Measurements from ENCODE around the gene PLCL2. TPM values are rescaled to one million over a fixed set of nuclear protein-coding genes. Genes with fewer than 3 reads are reported as not detected.

The PLCL2 gene
- polyA plus RNA-seq, 2 of the 4 experiments (the other 2 are of a cell fraction), result 2.1 to 3.0 TPM

- Histone ChIP-seq H3K27ac (no peak overlapping the region), H3K4me2 (no peak overlapping the region), H3K4me1 (no peaks in the 10 kb centered on the region), H3K4me3 (no peak overlapping the region), H3K9me3 (no peaks in the 10 kb centered on the region)
- ChIA-PET CTCF (no interaction called here), POLR2A (no interaction called here)
- FAIRE-seq (no peak), ATAC-seq (no peak), DNase-seq (ENCODE audit: low read depth in 1 of 2, low spot score in 1 of 2) (no peak)
- TF ChIP-seq CTCF (IDR thresholded peaks at IDR 0.05) (no peak), FOXS1 (CRISPR knock-in tag; IDR thresholded peaks at IDR 0.05) (no peak), FOSB (CRISPR knock-in tag; IDR thresholded peaks at IDR 0.05) (no peak), MAZ (IDR thresholded peaks at IDR 0.05; ENCODE audit: borderline replicate concordance, low read depth, low read length) (no peak), NFE2L2 (conservative IDR thresholded peaks at IDR 0.05; ENCODE audit: low read length) (no peak), SMC3 (IDR thresholded peaks at IDR 0.05) (no peak), KDM1A (IDR thresholded peaks at IDR 0.05; ENCODE audit: low read depth) (no peak), KDM5A (IDR thresholded peaks at IDR 0.05) (no peak), ESRRA (IDR thresholded peaks at IDR 0.05; ENCODE audit: borderline replicate concordance, low read length) (no peak), SREBF2 (IDR thresholded peaks at IDR 0.05) (no peak), USF2 (IDR thresholded peaks at IDR 0.05) (no peak), ZSCAN20 (CRISPR knock-in tag; IDR thresholded peaks at IDR 0.05) (no peak), HES2 (IDR thresholded peaks at IDR 0.05) (no peak), CEBPB (IDR thresholded peaks at IDR 0.05) (no peak), MAFK (IDR thresholded peaks at IDR 0.05; ENCODE audit: partially characterized antibody) (no peak), BHLHE40 (IDR thresholded peaks at IDR 0.05; ENCODE audit: low read depth, low read length) (no peak), CHD4 (IDR thresholded peaks at IDR 0.05; ENCODE audit: borderline replicate concordance) (no peak)
- TF ChIP-seq, protein P1, sequence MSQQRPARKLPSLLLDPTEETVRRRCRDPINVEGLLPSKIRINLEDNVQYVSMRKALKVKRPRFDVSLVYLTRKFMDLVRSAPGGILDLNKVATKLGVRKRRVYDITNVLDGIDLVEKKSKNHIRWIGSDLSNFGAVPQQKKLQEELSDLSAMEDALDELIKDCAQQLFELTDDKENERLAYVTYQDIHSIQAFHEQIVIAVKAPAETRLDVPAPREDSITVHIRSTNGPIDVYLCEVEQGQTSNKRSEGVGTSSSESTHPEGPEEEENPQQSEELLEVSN (IDR thresholded peaks at IDR 0.05; ENCODE audit: borderline replicate concordance, low read depth), result no peak
- TF ChIP-seq, protein P2, sequence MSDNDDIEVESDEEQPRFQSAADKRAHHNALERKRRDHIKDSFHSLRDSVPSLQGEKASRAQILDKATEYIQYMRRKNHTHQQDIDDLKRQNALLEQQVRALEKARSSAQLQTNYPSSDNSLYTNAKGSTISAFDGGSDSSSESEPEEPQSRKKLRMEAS (IDR thresholded peaks at IDR 0.05), result no peak
These were observed 250.9 kb downstream of the PLCL2 start for GRCh38 chr3:17135696-17136095.

- no peak overlapping the region for H3K4me2 ChIP-seq
- ChIA-PET CTCF (no interaction called here), POLR2A (no interaction called here)
- ATAC-seq (no peak), DNase-seq (ENCODE audit: low read depth in 1 of 2, low spot score in 1 of 2) (no peak), FAIRE-seq (no peak)
- no peak overlapping the region for H3K4me3 ChIP-seq
- no peaks in the 10 kb centered on the region for H3K9me3 ChIP-seq
- no peaks in the 10 kb centered on the region for H3K4me1 ChIP-seq
- no peak overlapping the region for H3K27ac ChIP-seq
- WGBS (ENCODE audit: missing lambda C conversion rate), result 87% methylated on average over 11 of the region's 11 CpGs
- TF ChIP-seq HOXB13 (CRISPR knock-in tag; IDR thresholded peaks at IDR 0.05; ENCODE audit: low read depth) (no peak), JUN (IDR thresholded peaks at IDR 0.05) (no peak), EHMT2 (IDR thresholded peaks at IDR 0.05; ENCODE audit: low read depth) (no peak), SMC3 (IDR thresholded peaks at IDR 0.05) (no peak), EP300 (IDR thresholded peaks at IDR 0.05) (no peak), FOSB (CRISPR knock-in tag; IDR thresholded peaks at IDR 0.05) (no peak), ZC3H11A (IDR thresholded peaks at IDR 0.05) (no peak), HOXB5 (CRISPR knock-in tag; IDR thresholded peaks at IDR 0.05) (no peak), CBX8 (IDR thresholded peaks at IDR 0.05) (no peak), SREBF2 (IDR thresholded peaks at IDR 0.05) (no peak), RFX5 (IDR thresholded peaks at IDR 0.05) (no peak), BHLHE40 (IDR thresholded peaks at IDR 0.05; ENCODE audit: low read depth, low read length) (no peak), NPAS2 (CRISPR knock-in tag; IDR thresholded peaks at IDR 0.05; ENCODE audit: borderline replicate concordance) (no peak), TFCP2L1 (CRISPR knock-in tag; IDR thresholded peaks at IDR 0.05) (no peak), KDM5A (IDR thresholded peaks at IDR 0.05) (no peak), HMGXB4 (CRISPR knock-in tag; IDR thresholded peaks at IDR 0.05; ENCODE audit: borderline replicate concordance) (no peak), EHF (CRISPR knock-in tag; IDR thresholded peaks at IDR 0.05) (no peak)
- TF ChIP-seq, protein P3, sequence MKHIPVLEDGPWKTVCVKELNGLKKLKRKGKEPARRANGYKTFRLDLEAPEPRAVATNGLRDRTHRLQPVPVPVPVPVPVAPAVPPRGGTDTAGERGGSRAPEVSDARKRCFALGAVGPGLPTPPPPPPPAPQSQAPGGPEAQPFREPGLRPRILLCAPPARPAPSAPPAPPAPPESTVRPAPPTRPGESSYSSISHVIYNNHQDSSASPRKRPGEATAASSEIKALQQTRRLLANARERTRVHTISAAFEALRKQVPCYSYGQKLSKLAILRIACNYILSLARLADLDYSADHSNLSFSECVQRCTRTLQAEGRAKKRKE (CRISPR knock-in tag; IDR thresholded peaks at IDR 0.05; ENCODE audit: low read depth), result no peak
- TF ChIP-seq, protein P4, sequence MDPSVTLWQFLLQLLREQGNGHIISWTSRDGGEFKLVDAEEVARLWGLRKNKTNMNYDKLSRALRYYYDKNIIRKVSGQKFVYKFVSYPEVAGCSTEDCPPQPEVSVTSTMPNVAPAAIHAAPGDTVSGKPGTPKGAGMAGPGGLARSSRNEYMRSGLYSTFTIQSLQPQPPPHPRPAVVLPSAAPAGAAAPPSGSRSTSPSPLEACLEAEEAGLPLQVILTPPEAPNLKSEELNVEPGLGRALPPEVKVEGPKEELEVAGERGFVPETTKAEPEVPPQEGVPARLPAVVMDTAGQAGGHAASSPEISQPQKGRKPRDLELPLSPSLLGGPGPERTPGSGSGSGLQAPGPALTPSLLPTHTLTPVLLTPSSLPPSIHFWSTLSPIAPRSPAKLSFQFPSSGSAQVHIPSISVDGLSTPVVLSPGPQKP (IDR thresholded peaks at IDR 0.05; ENCODE audit: low read depth, low read length), result no peak
These were observed 251.5 kb downstream of the PLCL2 start for GRCh38 chr3:17136136-17136721.
